Stomach smooth muscle (tissue), 2 donors: ENCODE results near the gene RFNG.

Experiments used
- H3K27ac ChIP-seq: one replicate; pipeline ENCODE4 v1.7.0; 2013; ENCODE audit warnings: mild to moderate bottlenecking, low read length, inconsistent platforms
- H3K27me3 ChIP-seq, 2 donors: one replicate each; pipeline ENCODE4 v1.7.0; 2013; ENCODE audit warnings: low read length in 2 of 2; ENCODE audit not compliant: insufficient read depth in 2 of 2, control insufficient read depth in 1 of 2
- H3K36me3 ChIP-seq, 2 donors: one replicate each; pipeline ENCODE4 v1.7.0; 2013; ENCODE audit warnings: low read length in 2 of 2; ENCODE audit not compliant: control insufficient read depth in 2 of 2, insufficient read depth in 2 of 2
- H3K4me1 ChIP-seq: one replicate; pipeline ENCODE4 v1.7.0; 2013; ENCODE audit warnings: low read length; ENCODE audit not compliant: control insufficient read depth, insufficient read depth
- H3K4me3 ChIP-seq, 2 donors: one replicate each; pipeline ENCODE4 v1.7.0; 2013; ENCODE audit warnings: low read length in 2 of 2
- H3K9ac ChIP-seq, 2 donors: one replicate each; pipeline ENCODE4 v1.7.0; 2013; ENCODE audit warnings: low read length in 2 of 2, mild to moderate bottlenecking in 1 of 2
- H3K9me3 ChIP-seq, 2 donors: one replicate each; pipeline ENCODE4 v1.7.0; 2013; ENCODE audit warnings: low read length in 2 of 2; ENCODE audit not compliant: control insufficient read depth in 2 of 2
- donor health status: healthy.
- donor health status: Pancreatic carcinoma.

Gene RFNG

DNA sequence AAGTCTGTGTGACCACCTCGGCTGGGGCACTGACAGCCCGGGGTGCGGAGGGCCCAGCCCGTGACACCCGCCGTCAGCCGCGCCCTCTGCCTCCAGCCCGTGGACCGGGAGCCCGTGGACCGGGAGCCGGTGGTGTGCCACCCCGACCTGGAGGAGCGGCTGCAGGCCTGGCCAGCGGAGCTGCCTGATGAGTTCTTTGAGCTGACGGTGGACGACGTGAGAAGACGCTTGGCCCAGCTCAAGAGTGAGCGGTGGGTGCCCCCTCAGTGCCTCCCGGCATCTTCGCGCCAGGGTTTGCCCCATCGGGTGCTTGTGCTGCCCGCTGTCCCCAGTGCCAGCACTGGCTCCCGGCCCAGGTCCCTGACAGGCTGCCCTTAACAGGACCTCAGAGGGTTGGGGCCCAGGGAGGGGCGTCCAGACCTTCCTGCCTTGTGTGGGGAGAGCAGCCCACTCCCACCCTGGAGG lies 42.6 kb downstream of the RFNG start:
- no peaks in the 10 kb centered on the region for H3K9me3 ChIP-seq
- peaks cover 38% of the 10 kb centered on the region for H3K4me1 ChIP-seq
- H3K27ac ChIP-seq = no peak overlapping the region
- H3K27me3 ChIP-seq = no peaks in the 10 kb centered on the region
- H3K4me3 ChIP-seq = no peak overlapping the region
- H3K9ac ChIP-seq = no peak overlapping the region
- no peaks in the 10 kb centered on the region for H3K36me3 ChIP-seq

DNA sequence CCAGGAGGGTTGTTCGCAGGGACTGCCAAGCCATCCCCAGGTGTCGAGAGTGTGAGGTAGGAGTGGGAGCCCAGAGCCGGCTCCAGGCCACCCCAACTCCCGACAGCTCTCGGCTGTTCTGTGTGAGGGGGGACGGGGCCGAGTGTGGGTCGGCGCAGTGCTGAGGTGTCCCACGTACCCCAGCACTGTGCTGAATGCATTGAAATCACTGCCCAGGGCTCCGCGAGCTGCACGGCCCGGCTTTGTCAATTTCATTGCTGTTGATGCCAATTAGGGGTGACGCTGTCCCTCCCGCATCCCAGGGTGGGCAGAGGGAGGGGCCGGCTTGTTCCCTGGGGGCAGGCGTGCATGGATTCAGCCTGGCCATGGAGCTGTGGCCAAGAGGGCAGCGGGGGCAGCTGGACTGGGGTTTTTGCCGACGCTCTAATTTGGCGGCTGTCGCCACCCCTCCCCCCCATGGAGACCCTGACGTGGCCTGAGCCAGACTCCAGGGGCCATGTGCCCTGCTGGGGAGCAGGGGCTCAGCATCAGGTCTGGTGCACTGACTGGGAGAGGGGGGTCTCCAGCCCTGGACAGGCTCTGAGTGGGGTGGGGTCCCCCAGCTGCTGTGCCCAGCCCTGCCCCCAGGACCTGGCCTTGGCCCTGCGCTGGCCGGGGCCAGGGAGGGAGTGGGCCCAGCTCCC lies 43.2 kb downstream of the RFNG start:
- Histone ChIP-seq H3K4me1 (peaks cover 40% of the 10 kb centered on the region), H3K36me3 (no peaks in the 10 kb centered on the region), H3K9me3 (no peaks in the 10 kb centered on the region), H3K4me3 (no peak overlapping the region), H3K9ac (no peak overlapping the region), H3K27me3 (no peaks in the 10 kb centered on the region), H3K27ac (no peak overlapping the region)

DNA sequence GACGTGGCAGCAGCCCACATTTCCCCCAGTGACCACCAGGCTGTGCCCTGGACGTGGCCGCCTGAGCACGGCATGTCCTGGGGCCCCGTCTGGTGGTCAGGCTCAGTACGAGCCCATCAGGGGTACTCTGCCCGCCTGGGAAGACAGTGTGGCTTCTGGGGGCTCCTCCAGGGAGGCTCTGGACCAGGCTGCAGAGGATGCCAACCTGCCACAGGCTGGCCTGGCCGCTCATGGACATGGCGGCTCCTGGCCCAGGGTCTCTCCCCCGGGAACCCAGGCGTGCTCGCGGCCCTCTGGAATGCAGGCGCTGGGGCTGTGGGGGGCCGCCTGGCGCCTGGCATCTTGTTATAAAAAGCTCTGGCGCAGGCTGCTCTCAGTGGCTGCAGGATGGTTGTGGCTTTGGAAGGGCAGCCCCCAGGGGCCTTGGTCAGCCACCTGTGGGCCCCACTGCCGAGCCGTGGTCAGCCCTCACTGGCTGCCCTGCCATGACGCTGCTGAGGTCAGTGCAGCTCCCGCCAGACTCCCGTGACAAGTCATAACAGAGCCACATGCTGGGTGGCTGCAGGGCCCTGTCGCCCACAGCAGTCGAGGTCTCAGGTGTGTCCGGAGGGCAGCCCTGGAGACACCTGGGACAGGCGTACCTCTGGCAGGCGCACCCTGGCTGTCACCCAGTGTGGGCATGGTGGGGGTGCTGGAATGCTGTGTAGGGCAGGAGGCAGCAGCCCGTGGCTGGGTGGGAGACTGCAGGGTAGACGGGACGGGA lies 43.9 kb downstream of the RFNG start:
- Histone ChIP-seq H3K4me3 (no peak overlapping the region), H3K9ac (no peak overlapping the region), H3K27ac (no peak overlapping the region), H3K4me1 (peaks cover 36% of the 10 kb centered on the region), H3K27me3 (no peaks in the 10 kb centered on the region), H3K36me3 (no peaks in the 10 kb centered on the region), H3K9me3 (no peaks in the 10 kb centered on the region)

DNA sequence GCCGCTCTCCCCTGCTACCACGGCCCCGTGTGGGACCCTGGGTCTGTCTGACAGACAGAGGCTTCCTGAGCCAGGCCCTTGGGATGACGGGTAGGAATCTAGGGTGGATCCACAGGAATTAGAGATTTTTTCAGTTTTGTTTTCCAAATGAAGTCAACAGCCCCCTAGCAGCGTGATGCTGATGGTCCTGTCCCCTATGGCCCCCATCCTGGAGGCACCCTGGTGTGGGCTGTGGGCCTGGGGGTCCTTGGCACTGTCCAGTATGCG lies 44.5 kb downstream of the RFNG start:
- H3K9ac ChIP-seq = no peak overlapping the region
- peaks cover 31% of the 10 kb centered on the region for H3K4me1 ChIP-seq

DNA sequence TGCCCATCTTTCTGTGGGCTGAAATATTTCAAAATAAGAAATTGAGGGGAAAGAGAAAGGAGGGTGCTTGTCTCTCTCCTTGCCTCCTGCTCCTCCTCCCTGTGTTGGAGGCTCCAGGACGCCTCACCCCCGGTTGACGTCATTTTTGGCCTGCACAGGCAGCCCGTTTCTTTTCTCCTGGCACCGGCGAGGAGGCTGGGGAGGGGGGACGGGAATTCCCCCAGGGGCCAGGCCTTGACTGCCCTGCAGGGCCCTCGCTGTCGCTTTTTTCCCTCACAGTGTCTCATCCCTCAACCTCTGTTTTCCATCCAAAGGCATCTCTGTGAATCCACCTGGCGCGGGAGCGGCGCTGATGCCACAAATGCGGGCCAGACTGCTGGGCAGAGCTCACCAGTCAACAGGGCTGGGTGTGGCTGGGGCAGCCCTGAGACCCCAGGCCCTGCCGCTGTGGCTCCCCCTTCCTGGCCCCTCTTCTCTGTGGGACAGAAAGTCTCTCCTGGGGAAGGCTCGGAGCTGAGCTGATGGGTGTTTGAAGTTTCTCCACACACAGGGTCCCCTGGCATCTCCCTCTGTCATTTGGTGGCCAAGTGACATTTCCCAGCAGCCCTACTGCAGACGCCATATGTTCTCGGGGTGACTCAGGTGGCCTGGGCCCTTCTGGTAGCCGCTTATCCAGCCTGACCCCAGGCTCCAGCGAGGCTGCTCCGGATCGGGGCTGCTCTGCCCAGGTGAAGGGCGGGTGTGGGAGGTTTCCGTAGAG lies 45.0 kb downstream of the RFNG start:
- Histone ChIP-seq H3K9ac (peak overlapping the region in 1 of 2 donors; percentile 29), H3K36me3 (no peaks in the 10 kb centered on the region), H3K4me1 (peaks cover 31% of the 10 kb centered on the region), H3K4me3 (no peak overlapping the region), H3K9me3 (no peaks in the 10 kb centered on the region), H3K27me3 (no peaks in the 10 kb centered on the region), H3K27ac (no peak overlapping the region)

More for the DNA sequence above, 44.5 kb downstream of the RFNG start:
- H3K36me3 ChIP-seq = no peaks in the 10 kb centered on the region
- H3K27me3 ChIP-seq = no peaks in the 10 kb centered on the region
- no peaks in the 10 kb centered on the region for H3K9me3 ChIP-seq
- H3K27ac ChIP-seq = no peak overlapping the region
- H3K4me3 ChIP-seq = no peak overlapping the region

DNA sequence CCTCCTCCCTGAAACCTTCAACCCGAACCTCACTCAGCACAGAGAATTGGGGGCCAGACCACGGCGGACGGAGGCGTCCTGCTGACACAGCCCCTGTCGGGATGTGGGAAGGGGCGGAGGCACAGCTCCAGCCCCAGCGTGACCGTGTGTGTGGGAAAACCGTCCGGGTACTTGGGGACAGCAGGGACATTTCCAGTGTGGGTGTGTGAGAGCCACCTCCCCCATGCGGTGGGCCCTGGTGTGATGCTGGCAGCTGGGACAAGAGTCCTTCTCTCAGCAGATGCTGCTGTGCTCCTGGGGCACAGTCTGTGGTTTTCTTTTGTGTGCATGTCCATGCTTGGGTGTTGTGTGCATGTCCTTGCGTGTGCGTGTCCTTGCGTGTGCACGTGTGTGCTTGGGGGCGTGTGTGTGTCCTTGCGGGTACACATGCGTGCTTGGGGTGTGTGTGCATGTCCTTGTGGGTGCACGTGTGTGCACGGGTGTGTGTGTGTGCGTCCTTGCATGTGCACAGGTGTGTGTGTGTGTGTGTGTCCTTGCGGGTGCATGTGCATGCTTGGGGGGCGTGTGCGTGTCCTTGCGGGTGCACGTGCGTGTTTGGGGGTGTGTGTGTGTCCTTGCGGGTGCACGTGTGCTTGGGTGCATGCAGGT lies 45.8 kb downstream of the RFNG start:
- Histone ChIP-seq H3K9ac (no peak overlapping the region), H3K4me1 (peaks cover 31% of the 10 kb centered on the region), H3K36me3 (no peaks in the 10 kb centered on the region), H3K4me3 (no peak overlapping the region), H3K27me3 (no peaks in the 10 kb centered on the region), H3K9me3 (no peaks in the 10 kb centered on the region), H3K27ac (no peak overlapping the region)

DNA sequence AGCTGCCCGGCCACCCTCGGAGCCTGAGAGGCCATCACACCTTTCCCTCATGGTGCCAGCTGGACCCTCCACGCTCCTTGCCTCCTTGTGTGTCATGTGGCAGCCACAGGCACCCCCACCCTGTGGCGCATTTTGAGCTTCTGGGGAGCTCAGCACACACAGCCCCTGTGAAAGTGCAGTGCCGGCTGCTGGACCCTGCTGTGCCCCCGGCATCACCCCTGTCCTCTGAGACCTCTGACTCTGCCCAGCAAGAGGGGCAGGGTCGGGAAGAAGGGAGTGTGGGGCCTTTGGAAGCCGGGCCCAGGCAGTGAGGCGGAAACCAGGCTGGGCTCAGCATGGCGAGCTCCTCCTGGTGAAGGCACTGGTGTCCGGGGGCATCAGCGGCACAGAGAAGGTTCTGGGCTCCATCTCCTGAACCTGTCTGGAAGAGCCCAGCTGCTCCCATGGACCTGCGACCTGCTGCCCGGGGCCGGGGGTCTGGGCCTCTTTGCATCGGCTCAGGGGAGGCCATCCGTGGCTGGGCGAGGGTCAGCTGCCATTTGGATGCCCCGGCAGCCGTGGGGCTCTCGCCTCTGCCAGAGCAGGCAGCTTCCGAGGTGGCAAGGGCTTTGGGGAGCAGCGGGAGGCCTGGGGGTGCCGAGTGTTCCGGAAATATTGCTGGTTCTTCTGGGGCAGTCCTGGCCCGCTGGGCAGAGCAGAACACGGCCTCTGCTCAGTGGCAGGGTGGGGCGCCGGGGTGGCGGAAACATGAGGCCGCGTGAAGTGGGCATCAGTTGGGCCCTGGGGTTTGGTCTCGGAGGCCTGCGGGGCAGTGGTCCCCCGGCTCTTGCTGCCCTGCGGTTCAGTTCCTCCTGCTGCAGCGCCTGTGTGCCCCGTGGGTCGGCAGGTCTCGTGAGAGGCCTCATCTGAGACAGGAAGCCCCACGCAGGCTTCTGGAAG lies 46.8 kb downstream of the RFNG start:
- Histone ChIP-seq H3K9me3 (no peaks in the 10 kb centered on the region), H3K4me3 (no peak overlapping the region), H3K4me1 (peaks cover 31% of the 10 kb centered on the region), H3K27me3 (no peaks in the 10 kb centered on the region), H3K36me3 (no peaks in the 10 kb centered on the region), H3K9ac (no peak overlapping the region), H3K27ac (no peak overlapping the region)

DNA sequence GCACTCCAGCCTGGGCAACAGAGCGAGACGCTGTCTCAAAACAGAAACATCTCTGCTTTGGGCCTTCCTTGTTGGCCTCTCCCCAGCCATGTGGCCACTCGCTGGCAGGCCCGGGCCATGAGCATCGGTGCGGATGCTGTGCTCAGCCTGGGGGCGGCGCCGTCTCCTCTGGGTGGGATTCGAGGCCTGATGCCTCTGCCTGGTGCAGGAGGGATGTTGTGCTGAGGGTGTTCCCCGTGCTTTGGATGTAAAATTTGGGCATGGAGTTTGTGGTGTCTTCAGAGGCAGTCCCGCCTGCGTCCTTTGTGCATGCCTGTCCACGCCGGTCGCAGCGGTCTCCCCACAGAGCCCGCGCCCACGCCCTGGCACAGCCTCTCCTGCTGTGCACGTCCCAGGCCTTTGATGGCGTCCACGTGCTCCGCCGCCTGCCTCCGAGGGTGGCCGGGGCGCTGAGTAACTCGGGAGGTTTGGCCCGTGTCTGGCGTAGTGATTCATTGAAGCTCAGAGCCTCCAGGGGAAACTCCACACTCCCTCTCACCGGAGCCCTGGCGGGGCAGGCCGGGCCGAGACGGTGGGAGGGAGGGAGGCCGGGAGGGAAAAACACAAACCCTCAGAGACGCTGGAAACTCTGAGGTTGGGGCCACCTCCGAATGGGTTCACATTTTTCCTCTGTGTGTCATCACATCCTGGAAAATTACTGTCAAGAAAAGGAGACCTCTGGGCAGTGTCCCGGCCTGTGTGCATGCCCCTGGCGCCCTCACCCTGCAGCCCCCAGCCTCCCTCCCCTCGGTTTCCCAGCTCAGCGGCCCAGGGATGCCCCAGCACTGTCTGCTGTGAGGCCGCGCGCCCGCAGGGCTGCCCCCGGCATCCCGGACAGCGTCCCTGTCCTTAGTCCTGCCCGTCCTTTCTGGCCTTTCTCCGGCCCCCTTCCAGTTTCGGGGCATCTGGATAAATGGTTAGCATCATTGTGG lies 47.9 kb downstream of the RFNG start:
- Histone ChIP-seq H3K36me3 (no peaks in the 10 kb centered on the region), H3K9me3 (no peaks in the 10 kb centered on the region), H3K27me3 (no peaks in the 10 kb centered on the region), H3K9ac (no peak overlapping the region), H3K4me3 (no peak overlapping the region), H3K27ac (no peak overlapping the region), H3K4me1 (peaks cover 31% of the 10 kb centered on the region)

DNA sequence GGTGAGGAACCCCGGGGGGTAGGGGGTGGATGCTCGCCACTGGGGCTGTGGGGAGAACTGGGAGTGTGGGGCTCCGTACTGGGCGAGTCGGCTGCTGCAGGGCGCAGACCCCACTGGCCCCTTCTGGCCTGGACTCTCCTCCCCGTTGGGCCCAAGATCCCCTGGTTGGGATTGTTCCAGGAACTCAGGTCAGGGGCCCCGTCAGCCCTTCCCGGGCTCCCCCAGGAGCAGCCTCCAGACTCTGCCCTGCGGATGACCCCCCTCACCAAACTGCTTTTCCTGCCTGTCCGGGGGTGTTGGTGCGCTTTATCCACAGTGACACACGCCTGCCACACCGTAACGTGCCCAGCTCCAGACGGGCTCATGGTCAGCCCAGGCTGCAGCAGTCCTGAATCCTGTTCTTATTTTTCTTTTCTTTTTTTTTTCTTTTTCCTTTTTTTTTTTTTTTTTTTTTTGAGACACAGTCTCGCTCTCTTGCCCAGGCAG lies 50.0 kb downstream of the RFNG start:
- Histone ChIP-seq H3K27ac (no peak overlapping the region), H3K9me3 (no peaks in the 10 kb centered on the region), H3K27me3 (no peaks in the 10 kb centered on the region), H3K9ac (no peak overlapping the region), H3K4me3 (no peak overlapping the region), H3K36me3 (peaks cover 0 to 3% of the 10 kb centered on the region in 2 donors), H3K4me1 (peaks cover 26% of the 10 kb centered on the region)
